HepG2 (cell line): ENCODE measurements around the gene IGFLR1. TPM values are rescaled to one million over a fixed set of nuclear protein-coding genes. Genes with fewer than 3 reads are reported as not detected.

Source experiments
- ARID5B ChIP-seq: IDR thresholded peaks from 2 replicates; pipeline ENCODE4 v1.4.0; 2020; ENCODE audit warnings: mild to moderate bottlenecking, missing genetic modification reagents
- ATF7-NPFF ChIP-seq: sonication (generic); formaldehyde crosslinking; IDR thresholded peaks from 2 replicates; pipeline ENCODE4 v1.8.1; 2023; ENCODE audit warnings: mild to moderate bottlenecking, low read depth, missing genetic modification reagents, moderate library complexity
- GABPA ChIP-seq, 2 experiments: IDR thresholded peaks; 2 replicates each; pipeline ENCODE4 v1.6.1; 2011 to 2016; ENCODE audit warnings: low read depth in 2 of 2, low read length in 1 of 2, missing biosample characterization in 1 of 2, missing genetic modification characterization in 1 of 2
- HMG20A ChIP-seq: IDR thresholded peaks from 2 replicates; pipeline ENCODE4 v1.6.1; 2016; ENCODE audit warnings: borderline replicate concordance
- MIER2 ChIP-seq: IDR thresholded peaks from 2 replicates; pipeline ENCODE4 v1.6.1; 2016; ENCODE audit warnings: missing biosample characterization, missing genetic modification reagents
- NONO ChIP-seq, 2 experiments: fragments of 450-650 bp in 1 of 2; sonication (generic) in 1 of 2; formaldehyde crosslinking in 1 of 2; IDR thresholded peaks in 1 of 2; conservative IDR thresholded peaks in 1 of 2; 2 replicates each; pipeline versions ENCODE4 v1.6.1 to v1.8.0; 2017 to 2022; ENCODE audit warnings: mild to moderate bottlenecking in 1 of 2, missing genetic modification reagents in 1 of 2, moderate library complexity in 1 of 2
- RFX3 ChIP-seq: IDR thresholded peaks from 2 replicates; pipeline ENCODE4 v1.6.1; 2016; ENCODE audit warnings: missing biosample characterization, missing genetic modification reagents
- RORA ChIP-seq: sonication (generic); formaldehyde crosslinking; IDR thresholded peaks from 2 replicates; pipeline ENCODE4 v1.5.0; 2020; ENCODE audit warnings: mild to moderate bottlenecking, missing genetic modification reagents, moderate library complexity
- SIN3A ChIP-seq: IDR thresholded peaks from 2 replicates; pipeline ENCODE4 v1.6.1; 2011; ENCODE audit warnings: low read depth, mild to moderate bottlenecking, control low read depth, low read length, borderline replicate concordance
- SMC3 ChIP-seq: IDR thresholded peaks from 2 replicates; pipeline ENCODE4 v1.6.1; 2011; ENCODE audit warnings: low read length, improper control_type of control experiment
- TBX2 ChIP-seq: sonication (generic); formaldehyde crosslinking; IDR thresholded peaks from 2 replicates; pipeline ENCODE4 v1.5.0; 2020; ENCODE audit warnings: missing genetic modification reagents, mild to moderate bottlenecking, borderline replicate concordance
- TEAD3 ChIP-seq: optimal IDR thresholded peaks from 2 replicates; pipeline ENCODE3; 2016; ENCODE audit warnings: borderline replicate concordance
- TFAP4 ChIP-seq: sonication (generic); IDR thresholded peaks from 2 replicates; pipeline ENCODE4 v1.6.1; 2016; ENCODE audit warnings: low read depth, borderline replicate concordance
- YEATS2 ChIP-seq: sonication (generic); formaldehyde crosslinking; IDR thresholded peaks from 2 replicates; pipeline ENCODE4 v1.4.0; 2020; ENCODE audit warnings: missing genetic modification reagents, borderline replicate concordance
- YY1 ChIP-seq: IDR thresholded peaks from 2 replicates; pipeline ENCODE4 v1.6.1; 2011; ENCODE audit warnings: low read length, low read depth, moderate library complexity, mild to moderate bottlenecking; ENCODE audit not compliant: insufficient read depth, insufficient replicate concordance
- ZFP36 ChIP-seq: fragments of 150-350 bp; IDR thresholded peaks from 2 replicates; pipeline ENCODE4 v1.6.1; 2018; ENCODE audit warnings: borderline replicate concordance, low read length, low read depth; ENCODE audit not compliant: partially characterized antibody
- ZMYM4 ChIP-seq: sonication (generic); formaldehyde crosslinking; IDR thresholded peaks from 2 replicates; pipeline ENCODE4 v1.8.1; 2023; ENCODE audit warnings: mild to moderate bottlenecking, missing genetic modification reagents
- ZNF205 ChIP-seq: IDR thresholded peaks from 2 replicates; pipeline ENCODE4 v1.6.1; 2018; ENCODE audit warnings: missing biosample characterization, missing genetic modification reagents
- ZNF225 ChIP-seq: sonication (generic); formaldehyde crosslinking; IDR thresholded peaks from 2 replicates; pipeline ENCODE4 v1.4.0; 2020; ENCODE audit warnings: mild to moderate bottlenecking, missing genetic modification reagents
- ZNF256 ChIP-seq: sonication (generic); formaldehyde crosslinking; conservative IDR thresholded peaks from 2 replicates; pipeline ENCODE4 v1.4.0; 2020; ENCODE audit warnings: missing genetic modification reagents
- ZNF614 ChIP-seq: IDR thresholded peaks from 2 replicates; pipeline ENCODE4 v1.6.1; 2018; ENCODE audit warnings: missing biosample characterization, missing genetic modification reagents, inconsistent platforms, borderline replicate concordance
- ZNF704 ChIP-seq: sonication (generic); formaldehyde crosslinking; IDR thresholded peaks from 2 replicates; pipeline ENCODE4 v1.8.1; 2023; ENCODE audit warnings: mild to moderate bottlenecking, inconsistent platforms, moderate library complexity, missing genetic modification reagents, borderline replicate concordance
- polyA plus RNA-seq, 8 experiments: library from polyadenylated mRNA; depleted of rRNA in 3 of 8; stranded (reverse) in 7 of 8; unstranded in 1 of 8; fragments of >200 nt; fragmentation: Illumina TruSeq in 4 of 8; extraction: Trizol in 4 of 8; gene quantifications; 2 replicates each; pipeline versions ENCODE4 v1.2.1 to v1.2.3, GENCODE V29; 2011 to 2016; ENCODE audit warnings: low read depth in 4 of 8, missing spikeins in 1 of 8, mixed read lengths in 1 of 8; ENCODE audit not compliant: insufficient read depth in 1 of 8
- total RNA-seq, 5 experiments: library from RNA; depleted of rRNA; stranded (reverse); fragments of >200 nt; fragmentation: Illumina TruSeq; extraction: Trizol; gene quantifications; 2 replicates each; pipeline ENCODE4 v1.2.3, GENCODE V29; 2016; ENCODE audit warnings: low read depth in 1 of 5

Gene IGFLR1
- total and polyA plus RNA-seq, 2 of the 13 experiments (the other 11 are each of a cell fraction or from before 2014, with no cell fraction given), result 5.4 to 8.9 TPM

- TF ChIP-seq ZNF704 (CRISPR knock-in tag) (no peak), YY1 (peak; percentile 54), TEAD3 (CRISPR knock-in tag) (peak; percentile 54), SIN3A (no peak), TFAP4 (peak; percentile 37; the same call in 1 of the 2 replicates), HMG20A (CRISPR knock-in tag) (no peak), ZNF225 (no peak), ZFP36 (peak; percentile 13), SMC3 (peak; percentile 96), ARID5B (CRISPR knock-in tag) (peak; percentile 38; the same call in 1 of the 2 replicates), TBX2 (CRISPR knock-in tag) (no peak), MIER2 (peak; percentile 62; the same call in 1 of the 2 replicates), RFX3 (CRISPR knock-in tag) (no peak), ZNF256 (no peak), ATF7-NPFF (CRISPR knock-in tag) (no peak), NONO (IDR thresholded peaks at IDR 0.05) (no peak), NONO (CRISPR knock-in tag; conservative IDR thresholded peaks at IDR 0.05) (no peak), ZNF205 (CRISPR knock-in tag) (0 out of 2 replicates have a peak, but pooled peaks have one; percentile 64), GABPA (IDR thresholded peaks at IDR 0.05; ENCODE audit: low read depth, low read length) (no peak), GABPA (CRISPR knock-in tag; IDR thresholded peaks at IDR 0.05; ENCODE audit: low read depth) (peak; percentile 27; the same call in 1 of the 2 replicates), ZMYM4 (CRISPR knock-in tag) (peak; percentile 53; the same call in 1 of the 2 replicates), ZNF614 (CRISPR knock-in tag) (0 out of 2 replicates have a peak, but pooled peaks have one; percentile 18), YEATS2 (CRISPR knock-in tag) (0 out of 2 replicates have a peak, but pooled peaks have one; percentile 51), RORA (no peak)
These were observed 48.2 kb downstream of the IGFLR1 start (continued) for GRCh38 chr19:35693835-35694599.
